Mesendoderm (in vitro differentiated cells): ENCODE measurements around the gene KPNA3.
A peak's percentile ranks its signal among the peaks of the same experiment; 100 is the strongest.

Experiments
- DNase-seq: peaks from one replicate; pipeline ENCODE4 v3.0.0; 2013
- H2AK5ac ChIP-seq: 2 replicates; pipeline ENCODE4 v1.6.1; 2013; ENCODE audit warnings: low read length, inconsistent platforms
- H2BK120ac ChIP-seq: 2 replicates; pipeline ENCODE4 v1.6.1; 2013; ENCODE audit warnings: low read depth, mild to moderate bottlenecking, low read length, moderate library complexity, mixed read lengths
- H2BK15ac ChIP-seq: replicated peaks from 2 replicates; pipeline ENCODE4 v1.6.1; 2013; ENCODE audit warnings: low read depth, mild to moderate bottlenecking, moderate library complexity
- H2BK5ac ChIP-seq: 2 replicates; pipeline ENCODE4 v1.6.1; 2013; ENCODE audit warnings: low read length, inconsistent platforms
- H3K18ac ChIP-seq: 2 replicates; pipeline ENCODE4 v1.6.1; 2013; ENCODE audit warnings: mild to moderate bottlenecking, low read length, mixed read lengths
- H3K23ac ChIP-seq: one replicate; pipeline ENCODE4 v1.6.1; 2013; ENCODE audit warnings: low read length
- H3K27ac ChIP-seq: 2 replicates; pipeline ENCODE4 v1.5.1; 2013; ENCODE audit warnings: low read depth, mild to moderate bottlenecking, inconsistent platforms, low read length, moderate library complexity
- H3K27me3 ChIP-seq: 2 replicates; pipeline ENCODE4 v1.6.1; 2013; ENCODE audit warnings: low read length, control low read depth, mild to moderate bottlenecking, inconsistent platforms; ENCODE audit not compliant: insufficient read depth, poor library complexity
- H3K36me3 ChIP-seq: 2 replicates; pipeline ENCODE4 v1.6.1; 2013; ENCODE audit warnings: low read length, inconsistent platforms; ENCODE audit not compliant: control insufficient read depth, insufficient read depth
- H3K4ac ChIP-seq: one replicate; pipeline ENCODE4 v1.6.1; 2013; ENCODE audit warnings: low read depth, mild to moderate bottlenecking, low read length, moderate library complexity
- H3K4me1 ChIP-seq: 2 replicates; pipeline ENCODE4 v1.6.1; 2013; ENCODE audit warnings: low read depth, low read length, inconsistent platforms; ENCODE audit not compliant: control insufficient read depth
- H3K4me2 ChIP-seq: 2 replicates; pipeline ENCODE4 v1.6.1; 2013; ENCODE audit warnings: low read length
- H3K4me3 ChIP-seq: 2 replicates; pipeline ENCODE4 v1.5.1; 2013; ENCODE audit warnings: mild to moderate bottlenecking, low read length
- H3K56ac ChIP-seq: one replicate; pipeline ENCODE4 v1.6.1; 2013; ENCODE audit warnings: low read length
- H3K79me1 ChIP-seq: 2 replicates; pipeline ENCODE4 v1.6.1; 2013; ENCODE audit warnings: low read length, inconsistent platforms
- H3K79me2 ChIP-seq: 2 replicates; pipeline ENCODE4 v1.6.1; 2013; ENCODE audit warnings: mild to moderate bottlenecking, low read length; ENCODE audit not compliant: control insufficient read depth, insufficient read depth
- H3K9ac ChIP-seq: 2 replicates; pipeline ENCODE4 v1.6.1; 2013; ENCODE audit warnings: low read length, inconsistent platforms
- H4K5ac ChIP-seq: one replicate; pipeline ENCODE4 v1.6.1; 2013; ENCODE audit warnings: low read length
- H4K8ac ChIP-seq: one replicate; pipeline ENCODE4 v1.6.1; 2013; ENCODE audit warnings: low read depth, mild to moderate bottlenecking, control low read depth, low read length, moderate library complexity
- WGBS: extraction: QIAGEN DNeasy Blood & Tissue Kit; methylation state at CpG from one replicate; pipeline ENCODE4 v1.1.7; 2013; ENCODE audit warnings: low lambda C conversion rate, missing lambda C conversion rate; ENCODE audit not compliant: insufficient coverage; ENCODE audit errors: extremely low coverage; 5-methylcytosine and 5-hydroxymethylcytosine counted together

KPNA3 gene

DNA sequence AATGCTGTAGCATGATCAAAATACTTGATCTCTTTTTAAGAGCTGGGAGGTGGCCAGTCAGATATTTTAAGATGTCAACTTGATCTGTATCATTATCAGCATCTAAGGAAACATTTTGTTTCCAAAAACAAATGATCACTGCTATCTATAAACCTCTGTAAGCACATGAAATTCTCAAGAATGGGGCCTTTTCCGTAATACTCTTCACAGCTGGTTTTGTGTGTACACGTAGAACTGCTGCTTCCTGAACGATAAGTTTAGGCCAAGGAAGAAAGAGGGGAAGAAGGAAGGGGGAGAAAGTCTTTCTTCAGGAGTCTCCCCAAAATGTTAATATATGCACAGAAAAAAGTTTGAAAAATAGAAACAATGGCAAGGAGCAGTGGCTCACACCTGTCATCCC, 138.5 kb downstream of the KPNA3 start:
- Histone ChIP-seq H2AK5ac (no peak overlapping the region), H3K4me2 (no peak overlapping the region), H3K23ac (no peak overlapping the region), H2BK15ac (no peak overlapping the region), H3K4me1 (no peaks in the 10 kb centered on the region), H4K5ac (no peak overlapping the region), H3K27me3 (no peaks in the 10 kb centered on the region), H4K8ac (no peak overlapping the region), H2BK120ac (no peak overlapping the region), H3K9ac (no peak overlapping the region), H3K56ac (no peak overlapping the region), H3K79me2 (no peaks in the 10 kb centered on the region), H3K4ac (no peak overlapping the region), H3K36me3 (no peaks in the 10 kb centered on the region), H2BK5ac (no peak overlapping the region), H3K79me1 (no peaks in the 10 kb centered on the region), H3K4me3 (no peak overlapping the region), H3K18ac (no peak overlapping the region), H3K27ac (no peak overlapping the region)
- no CpG with 5 or more reads among the region's 3 CpGs for WGBS
- DNase-seq, result no peak

DNA sequence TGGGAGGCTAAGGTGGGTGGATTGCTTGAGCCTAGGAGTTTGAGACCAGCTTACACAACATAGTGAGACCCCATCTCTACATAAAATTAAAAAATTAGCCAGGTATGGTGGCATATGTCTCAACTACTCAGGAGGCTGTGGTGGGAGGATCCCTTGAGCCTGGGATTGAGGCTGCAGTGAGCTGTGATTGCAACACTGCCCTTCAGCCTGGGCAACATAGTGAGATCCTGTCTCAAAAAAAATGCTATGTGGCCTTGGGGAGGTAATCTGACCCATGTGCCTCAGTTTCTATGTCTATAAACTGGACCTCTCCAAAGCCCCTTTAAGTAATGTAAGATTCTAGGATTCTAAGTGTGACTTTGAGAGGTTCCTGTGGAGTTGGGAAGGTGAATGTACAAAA, 139.0 kb downstream of the KPNA3 start:
- Histone ChIP-seq H3K4me3 (no peak overlapping the region), H3K4me2 (no peak overlapping the region), H2BK5ac (no peak overlapping the region), H3K23ac (no peak overlapping the region), H4K5ac (no peak overlapping the region), H3K9ac (no peak overlapping the region), H3K79me2 (no peaks in the 10 kb centered on the region), H3K4me1 (no peaks in the 10 kb centered on the region), H2AK5ac (no peak overlapping the region), H4K8ac (no peak overlapping the region), H3K27ac (no peak overlapping the region), H3K27me3 (no peaks in the 10 kb centered on the region), H3K4ac (no peak overlapping the region), H2BK15ac (no peak overlapping the region), H3K56ac (no peak overlapping the region), H3K18ac (no peak overlapping the region), H3K36me3 (no peaks in the 10 kb centered on the region), H2BK120ac (no peak overlapping the region), H3K79me1 (no peaks in the 10 kb centered on the region)
- no peak for DNase-seq

DNA sequence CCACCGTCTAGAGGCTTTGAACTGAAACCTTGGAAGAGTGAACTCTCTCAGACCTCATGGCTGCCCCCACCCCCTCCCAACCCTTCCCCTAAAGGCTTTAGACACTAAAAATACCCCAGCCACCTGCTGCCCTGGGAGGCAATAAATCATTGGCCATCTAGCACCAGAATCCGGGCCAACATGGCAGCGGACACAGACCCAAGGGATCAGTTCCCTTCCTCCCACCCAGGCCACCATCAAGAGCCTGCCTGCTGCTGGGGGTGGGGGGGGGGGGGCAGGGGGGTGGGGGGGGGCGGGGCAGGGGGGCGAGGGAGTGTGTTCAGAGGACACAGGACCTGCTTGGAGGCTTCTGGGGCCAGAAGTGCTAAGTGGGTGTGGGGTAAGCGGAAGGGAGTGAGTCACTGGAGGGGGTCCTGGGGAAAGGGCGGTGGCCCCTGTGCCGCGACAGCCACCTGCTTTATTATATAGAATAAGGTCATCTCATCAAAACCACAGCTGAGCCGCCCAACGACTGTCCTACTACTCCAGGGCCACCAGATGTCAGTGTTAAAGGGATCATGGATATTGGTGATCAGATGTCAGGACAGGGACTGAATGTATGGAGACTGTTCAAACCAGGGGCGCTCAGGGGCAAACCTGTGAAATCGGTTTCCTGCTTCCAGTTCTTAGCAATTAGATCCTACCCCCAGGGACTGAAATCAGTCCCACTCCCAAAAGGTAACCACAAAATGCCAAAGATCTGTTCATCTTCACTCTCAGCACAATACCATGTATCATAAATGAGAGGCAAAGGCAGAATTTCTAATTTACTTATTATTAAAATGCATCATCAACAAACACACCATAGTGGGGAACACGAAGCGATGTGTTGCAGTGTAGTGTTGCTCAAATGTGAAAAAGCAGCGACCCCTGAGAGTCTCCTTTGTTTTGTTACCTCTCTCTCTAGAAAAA, 139.9 kb downstream of the KPNA3 start:
- no peak overlapping the region for H3K9ac ChIP-seq
- no peak overlapping the region for H3K56ac ChIP-seq
- H3K4me1 ChIP-seq, result no peaks in the 10 kb centered on the region
- DNase-seq, result peak; percentile 82
- H4K5ac ChIP-seq, result no peak overlapping the region
- H3K4ac ChIP-seq, result no peak overlapping the region
- H3K4me2 ChIP-seq, result no peak overlapping the region
- no peaks in the 10 kb centered on the region for H3K79me2 ChIP-seq
- no peak overlapping the region for H3K23ac ChIP-seq
- no peak overlapping the region for H2BK15ac ChIP-seq
- H3K18ac ChIP-seq, result no peak overlapping the region
- no peaks in the 10 kb centered on the region for H3K79me1 ChIP-seq
- H3K36me3 ChIP-seq, result no peaks in the 10 kb centered on the region
- no peak overlapping the region for H4K8ac ChIP-seq
- H2BK120ac ChIP-seq, result no peak overlapping the region
- no peak overlapping the region for H2BK5ac ChIP-seq
- no peak overlapping the region for H2AK5ac ChIP-seq
- no peaks in the 10 kb centered on the region for H3K27me3 ChIP-seq
- H3K4me3 ChIP-seq, result no peak overlapping the region
- WGBS, result no CpG with 5 or more reads among the region's 16 CpGs
- H3K27ac ChIP-seq, result no peak overlapping the region

DNA sequence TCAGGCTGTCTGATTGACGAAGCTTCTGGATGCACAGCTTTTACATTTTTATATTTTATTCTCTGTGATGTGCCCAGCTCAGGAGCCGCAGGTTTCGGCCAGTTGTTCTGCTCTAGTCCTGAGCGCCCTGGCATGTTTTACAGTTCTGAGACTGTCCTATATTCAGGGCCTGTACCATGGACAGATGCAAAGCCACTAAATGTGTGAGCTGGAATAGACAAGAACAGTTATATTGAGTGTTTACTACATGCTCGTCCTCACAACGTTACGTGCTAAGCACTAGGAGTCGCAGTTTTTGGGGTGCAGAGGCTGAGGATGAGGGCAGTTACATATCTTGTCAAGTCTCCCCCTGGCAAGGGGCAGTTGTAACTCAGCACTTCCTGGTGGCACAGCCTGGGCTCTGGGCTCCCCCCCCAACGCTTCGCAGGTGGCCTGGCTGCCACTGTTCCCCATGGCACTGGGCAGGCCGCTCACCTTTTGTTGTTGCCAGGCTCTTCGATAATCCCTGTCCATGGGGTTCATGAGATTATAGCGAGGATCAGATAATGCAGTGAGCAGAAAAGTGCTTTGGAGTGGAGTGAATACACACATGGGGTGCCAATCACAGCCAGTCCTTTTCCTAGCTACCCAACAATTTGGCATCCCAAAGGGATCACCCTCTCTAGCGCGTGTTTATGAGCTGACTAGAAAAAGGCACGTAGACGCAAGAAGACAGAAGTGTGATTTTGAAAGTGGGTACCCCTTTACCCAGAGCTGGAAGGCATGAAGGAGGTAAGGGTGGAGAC, 140.7 kb downstream of the KPNA3 start:
- Histone ChIP-seq H3K27ac (no peak overlapping the region), H3K79me2 (no peaks in the 10 kb centered on the region), H3K4me2 (no peak overlapping the region), H3K4me1 (no peaks in the 10 kb centered on the region), H3K18ac (no peak overlapping the region), H2BK5ac (no peak overlapping the region), H3K56ac (no peak overlapping the region), H3K36me3 (no peaks in the 10 kb centered on the region), H4K5ac (no peak overlapping the region), H2AK5ac (no peak overlapping the region), H3K23ac (no peak overlapping the region), H4K8ac (no peak overlapping the region), H3K4ac (no peak overlapping the region), H3K27me3 (no peaks in the 10 kb centered on the region), H3K9ac (no peak overlapping the region), H3K4me3 (no peak overlapping the region), H2BK120ac (no peak overlapping the region), H3K79me1 (no peaks in the 10 kb centered on the region), H2BK15ac (no peak overlapping the region)
- WGBS, result no CpG with 5 or more reads among the region's 17 CpGs
- DNase-seq, result no peak

- DNase-seq, result no peak
- WGBS, result no CpG with 5 or more reads among the region's 2 CpGs
- no peaks in the 10 kb centered on the region for H3K79me1 ChIP-seq
Measured at GRCh38 chr13:49649963-49650312, 142.5 kb downstream of the KPNA3 start.

More at GRCh38 chr13:49649963-49650312, 142.5 kb downstream of the KPNA3 start:
- H4K5ac ChIP-seq, result no peak overlapping the region
- H3K56ac ChIP-seq, result no peak overlapping the region
- no peak overlapping the region for H3K4ac ChIP-seq
- no peak overlapping the region for H3K4me2 ChIP-seq
- H2BK5ac ChIP-seq, result no peak overlapping the region
- H3K18ac ChIP-seq, result no peak overlapping the region
- H3K4me3 ChIP-seq, result no peak overlapping the region
- no peaks in the 10 kb centered on the region for H3K4me1 ChIP-seq
- H3K79me2 ChIP-seq, result no peaks in the 10 kb centered on the region
- H3K27ac ChIP-seq, result no peak overlapping the region
- no peak overlapping the region for H2AK5ac ChIP-seq
- H3K23ac ChIP-seq, result no peak overlapping the region
- H2BK15ac ChIP-seq, result no peak overlapping the region
- H3K27me3 ChIP-seq, result no peaks in the 10 kb centered on the region
- no peak overlapping the region for H3K9ac ChIP-seq
- no peak overlapping the region for H2BK120ac ChIP-seq
- no peak overlapping the region for H4K8ac ChIP-seq
- no peaks in the 10 kb centered on the region for H3K36me3 ChIP-seq
